Prostate gland (tissue), 2 donors: ENCODE data around the gene DCAF15.

Experiments
- CTCF ChIP-seq, 4 experiments: fragments of 200-600 bp in 2 of 4; fragments of 450-650 bp in 2 of 4; sonication (generic) in 2 of 4; IDR thresholded peaks; 1 replicate in 3 of 4; 2 replicates in 1 of 4; pipeline ENCODE4 v1.5.1; 2016 to 2019; ENCODE audit warnings: antibody characterized with exemption in 4 of 4, mild to moderate bottlenecking in 2 of 4, moderate library complexity in 2 of 4
- POLR2A ChIP-seq: fragments of 450-650 bp; IDR thresholded peaks from one replicate; pipeline ENCODE4 v1.6.1; 2016; ENCODE audit warnings: antibody characterized with exemption, mild to moderate bottlenecking
- POLR2AphosphoS5 ChIP-seq: sonication (generic); formaldehyde crosslinking; IDR thresholded peaks from one replicate; pipeline ENCODE4 v1.6.1; 2017; ENCODE audit warnings: antibody characterized with exemption

- TF ChIP-seq CTCF (IDR thresholded peaks at IDR 0.05), result no peak
- TF ChIP-seq POLR2A, result no peak
- TF ChIP-seq POLR2AphosphoS5, result no peak
Measured at GRCh38 chr19:13992025-13992424, 39.7 kb downstream of the DCAF15 start.
